HepG2 (cell line): ENCODE measurements around the gene GPR17. TPM values are rescaled to one million over a fixed set of nuclear protein-coding genes. Genes with fewer than 3 reads are reported as not detected.

Experiments used
- HINFP ChIP-seq: sonication (generic); formaldehyde crosslinking; IDR thresholded peaks from 2 replicates; pipeline ENCODE4 v1.4.0; 2020; ENCODE audit warnings: low read depth, mild to moderate bottlenecking, missing genetic modification reagents
- KLF16 ChIP-seq, 2 experiments: sonication (generic) in 1 of 2; formaldehyde crosslinking in 1 of 2; IDR thresholded peaks; 2 replicates each; pipeline versions ENCODE4 v1.6.1 to v1.8.0; 2016 to 2023; ENCODE audit warnings: missing genetic modification reagents in 2 of 2, missing compliant biosample characterization in 1 of 2
- NAIF1 ChIP-seq: sonication (generic); formaldehyde crosslinking; IDR thresholded peaks from 2 replicates; pipeline ENCODE4 v1.5.0; 2020; ENCODE audit warnings: mild to moderate bottlenecking, missing genetic modification reagents, borderline replicate concordance
- SMAD1 ChIP-seq: sonication (generic); formaldehyde crosslinking; IDR thresholded peaks from 2 replicates; pipeline ENCODE4 v1.4.0; 2020; ENCODE audit warnings: missing genetic modification reagents, low read depth, mild to moderate bottlenecking, borderline replicate concordance
- TEAD2 ChIP-seq: sonication (generic); formaldehyde crosslinking; IDR thresholded peaks from 2 replicates; pipeline ENCODE4 v1.9.0; 2021; ENCODE audit warnings: missing genetic modification reagents
- TERF1 ChIP-seq: sonication (generic); formaldehyde crosslinking; IDR thresholded peaks from 2 replicates; pipeline ENCODE4 v1.8.0; 2022; ENCODE audit warnings: mild to moderate bottlenecking, missing genetic modification reagents, moderate library complexity
- ZBTB8A ChIP-seq: sonication (generic); formaldehyde crosslinking; IDR thresholded peaks from 2 replicates; pipeline ENCODE4 v1.4.0; 2020; ENCODE audit warnings: mild to moderate bottlenecking, low read depth, missing genetic modification reagents, borderline replicate concordance
- ZSCAN20 ChIP-seq: sonication (generic); formaldehyde crosslinking; IDR thresholded peaks from 2 replicates; pipeline ENCODE4 v1.4.0; 2020; ENCODE audit warnings: missing genetic modification reagents, mild to moderate bottlenecking, borderline replicate concordance
- polyA plus RNA-seq, 8 experiments: library from polyadenylated mRNA; depleted of rRNA in 3 of 8; stranded (reverse) in 7 of 8; unstranded in 1 of 8; fragments of >200 nt; fragmentation: Illumina TruSeq in 4 of 8; extraction: Trizol in 4 of 8; gene quantifications; 2 replicates each; pipeline versions ENCODE4 v1.2.1 to v1.2.3, GENCODE V29; 2011 to 2016; ENCODE audit warnings: low read depth in 4 of 8, missing spikeins in 1 of 8, mixed read lengths in 1 of 8; ENCODE audit not compliant: insufficient read depth in 1 of 8
- total RNA-seq, 5 experiments: library from RNA; depleted of rRNA; stranded (reverse); fragments of >200 nt; fragmentation: Illumina TruSeq; extraction: Trizol; gene quantifications; 2 replicates each; pipeline ENCODE4 v1.2.3, GENCODE V29; 2016; ENCODE audit warnings: low read depth in 1 of 5
- TF ChIP-seq, protein P1 (sequence below): sonication (generic); formaldehyde crosslinking; IDR thresholded peaks from 2 replicates; pipeline ENCODE4 v1.8.1; 2023; ENCODE audit warnings: mild to moderate bottlenecking, missing genetic modification reagents
- TF ChIP-seq, protein P2 (sequence below): IDR thresholded peaks from 2 replicates; pipeline ENCODE4 v1.6.1; 2016; ENCODE audit warnings: low read depth, missing genetic modification reagents, missing compliant biosample characterization
- TF ChIP-seq, protein P3 (sequence below): sonication (generic); formaldehyde crosslinking; IDR thresholded peaks from 2 replicates; pipeline ENCODE4 v1.4.0; 2020; ENCODE audit warnings: mild to moderate bottlenecking, missing genetic modification reagents
- TF ChIP-seq, protein P4 (sequence below): sonication (generic); formaldehyde crosslinking; IDR thresholded peaks from 2 replicates; pipeline ENCODE4 v1.5.0; 2020; ENCODE audit warnings: mild to moderate bottlenecking, missing genetic modification reagents

Gene GPR17
- total and polyA plus RNA-seq, 2 of the 13 experiments (the other 11 are each of a cell fraction or from before 2014, with no cell fraction given): not detected

DNA sequence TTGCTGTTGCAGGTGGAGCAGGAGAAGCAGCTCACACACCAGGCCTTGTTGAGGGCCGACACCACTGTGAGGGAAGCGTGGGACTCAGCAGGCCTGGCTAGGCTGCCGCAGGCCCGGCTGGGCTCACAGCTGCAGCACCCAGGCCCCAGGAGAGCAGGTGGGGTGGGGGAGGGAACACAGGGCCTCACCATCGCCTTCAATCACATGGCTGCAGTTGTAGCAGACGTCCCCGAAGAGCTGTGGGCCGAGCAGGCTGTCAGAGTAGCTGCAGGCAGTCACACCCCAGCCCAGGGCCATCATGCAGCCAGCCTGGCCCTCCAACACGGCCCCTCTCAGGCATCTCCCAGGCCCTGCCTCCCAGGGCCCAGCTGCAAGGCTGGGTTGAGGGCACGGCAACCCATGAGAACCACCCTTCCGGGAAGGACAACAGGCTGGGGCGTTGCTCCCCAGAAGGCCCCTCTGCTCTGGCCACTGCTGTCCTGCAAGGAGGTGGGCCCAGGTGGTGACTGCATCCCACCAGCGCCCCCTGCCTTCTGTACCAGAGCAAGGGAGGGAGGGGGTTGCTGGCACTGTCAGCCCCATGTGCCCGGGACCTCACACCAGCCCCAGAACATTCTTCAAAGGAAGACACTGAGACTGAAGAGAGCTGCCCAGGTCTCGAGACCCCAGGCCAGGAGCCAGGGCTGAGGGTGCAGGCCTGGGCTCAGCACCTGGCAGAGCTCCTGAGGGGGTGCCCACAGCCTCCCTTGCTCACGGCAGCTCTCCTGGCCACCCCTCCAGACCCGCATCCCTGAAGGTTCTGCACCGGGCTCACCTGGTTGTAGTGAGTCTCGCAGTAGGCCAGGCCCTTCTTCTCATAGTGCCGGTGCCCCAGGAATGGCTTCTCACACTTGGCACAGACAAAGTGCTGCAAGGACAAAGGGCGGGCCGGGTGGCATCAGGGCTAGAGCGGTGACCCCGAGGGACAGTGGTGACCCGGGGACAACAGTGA is 5.6 kb upstream of the GPR17 start (continued):
- TF ChIP-seq, protein P1, sequence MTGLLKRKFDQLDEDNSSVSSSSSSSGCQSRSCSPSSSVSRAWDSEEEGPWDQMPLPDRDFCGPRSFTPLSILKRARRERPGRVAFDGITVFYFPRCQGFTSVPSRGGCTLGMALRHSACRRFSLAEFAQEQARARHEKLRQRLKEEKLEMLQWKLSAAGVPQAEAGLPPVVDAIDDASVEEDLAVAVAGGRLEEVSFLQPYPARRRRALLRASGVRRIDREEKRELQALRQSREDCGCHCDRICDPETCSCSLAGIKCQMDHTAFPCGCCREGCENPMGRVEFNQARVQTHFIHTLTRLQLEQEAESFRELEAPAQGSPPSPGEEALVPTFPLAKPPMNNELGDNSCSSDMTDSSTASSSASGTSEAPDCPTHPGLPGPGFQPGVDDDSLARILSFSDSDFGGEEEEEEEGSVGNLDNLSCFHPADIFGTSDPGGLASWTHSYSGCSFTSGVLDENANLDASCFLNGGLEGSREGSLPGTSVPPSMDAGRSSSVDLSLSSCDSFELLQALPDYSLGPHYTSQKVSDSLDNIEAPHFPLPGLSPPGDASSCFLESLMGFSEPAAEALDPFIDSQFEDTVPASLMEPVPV (CRISPR knock-in tag): 0 out of 2 replicates have a peak, but pooled peaks have one; percentile 8
- TF ChIP-seq TEAD2 (CRISPR knock-in tag) (0 out of 2 replicates have a peak, but pooled peaks have one; percentile 18), ZBTB8A (no peak), TERF1 (CRISPR knock-in tag) (no peak), SMAD1 (peak; percentile 67; the same call in 1 of the 2 replicates), ZSCAN20 (CRISPR knock-in tag) (no peak), NAIF1 (no peak), HINFP (no peak), KLF16 (CRISPR knock-in tag; IDR thresholded peaks at IDR 0.05) (no peak)
- TF ChIP-seq, protein P2, sequence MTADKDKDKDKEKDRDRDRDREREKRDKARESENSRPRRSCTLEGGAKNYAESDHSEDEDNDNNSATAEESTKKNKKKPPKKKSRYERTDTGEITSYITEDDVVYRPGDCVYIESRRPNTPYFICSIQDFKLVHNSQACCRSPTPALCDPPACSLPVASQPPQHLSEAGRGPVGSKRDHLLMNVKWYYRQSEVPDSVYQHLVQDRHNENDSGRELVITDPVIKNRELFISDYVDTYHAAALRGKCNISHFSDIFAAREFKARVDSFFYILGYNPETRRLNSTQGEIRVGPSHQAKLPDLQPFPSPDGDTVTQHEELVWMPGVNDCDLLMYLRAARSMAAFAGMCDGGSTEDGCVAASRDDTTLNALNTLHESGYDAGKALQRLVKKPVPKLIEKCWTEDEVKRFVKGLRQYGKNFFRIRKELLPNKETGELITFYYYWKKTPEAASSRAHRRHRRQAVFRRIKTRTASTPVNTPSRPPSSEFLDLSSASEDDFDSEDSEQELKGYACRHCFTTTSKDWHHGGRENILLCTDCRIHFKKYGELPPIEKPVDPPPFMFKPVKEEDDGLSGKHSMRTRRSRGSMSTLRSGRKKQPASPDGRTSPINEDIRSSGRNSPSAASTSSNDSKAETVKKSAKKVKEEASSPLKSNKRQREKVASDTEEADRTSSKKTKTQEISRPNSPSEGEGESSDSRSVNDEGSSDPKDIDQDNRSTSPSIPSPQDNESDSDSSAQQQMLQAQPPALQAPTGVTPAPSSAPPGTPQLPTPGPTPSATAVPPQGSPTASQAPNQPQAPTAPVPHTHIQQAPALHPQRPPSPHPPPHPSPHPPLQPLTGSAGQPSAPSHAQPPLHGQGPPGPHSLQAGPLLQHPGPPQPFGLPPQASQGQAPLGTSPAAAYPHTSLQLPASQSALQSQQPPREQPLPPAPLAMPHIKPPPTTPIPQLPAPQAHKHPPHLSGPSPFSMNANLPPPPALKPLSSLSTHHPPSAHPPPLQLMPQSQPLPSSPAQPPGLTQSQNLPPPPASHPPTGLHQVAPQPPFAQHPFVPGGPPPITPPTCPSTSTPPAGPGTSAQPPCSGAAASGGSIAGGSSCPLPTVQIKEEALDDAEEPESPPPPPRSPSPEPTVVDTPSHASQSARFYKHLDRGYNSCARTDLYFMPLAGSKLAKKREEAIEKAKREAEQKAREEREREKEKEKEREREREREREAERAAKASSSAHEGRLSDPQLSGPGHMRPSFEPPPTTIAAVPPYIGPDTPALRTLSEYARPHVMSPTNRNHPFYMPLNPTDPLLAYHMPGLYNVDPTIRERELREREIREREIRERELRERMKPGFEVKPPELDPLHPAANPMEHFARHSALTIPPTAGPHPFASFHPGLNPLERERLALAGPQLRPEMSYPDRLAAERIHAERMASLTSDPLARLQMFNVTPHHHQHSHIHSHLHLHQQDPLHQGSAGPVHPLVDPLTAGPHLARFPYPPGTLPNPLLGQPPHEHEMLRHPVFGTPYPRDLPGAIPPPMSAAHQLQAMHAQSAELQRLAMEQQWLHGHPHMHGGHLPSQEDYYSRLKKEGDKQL: no peak
- TF ChIP-seq, protein P3, sequence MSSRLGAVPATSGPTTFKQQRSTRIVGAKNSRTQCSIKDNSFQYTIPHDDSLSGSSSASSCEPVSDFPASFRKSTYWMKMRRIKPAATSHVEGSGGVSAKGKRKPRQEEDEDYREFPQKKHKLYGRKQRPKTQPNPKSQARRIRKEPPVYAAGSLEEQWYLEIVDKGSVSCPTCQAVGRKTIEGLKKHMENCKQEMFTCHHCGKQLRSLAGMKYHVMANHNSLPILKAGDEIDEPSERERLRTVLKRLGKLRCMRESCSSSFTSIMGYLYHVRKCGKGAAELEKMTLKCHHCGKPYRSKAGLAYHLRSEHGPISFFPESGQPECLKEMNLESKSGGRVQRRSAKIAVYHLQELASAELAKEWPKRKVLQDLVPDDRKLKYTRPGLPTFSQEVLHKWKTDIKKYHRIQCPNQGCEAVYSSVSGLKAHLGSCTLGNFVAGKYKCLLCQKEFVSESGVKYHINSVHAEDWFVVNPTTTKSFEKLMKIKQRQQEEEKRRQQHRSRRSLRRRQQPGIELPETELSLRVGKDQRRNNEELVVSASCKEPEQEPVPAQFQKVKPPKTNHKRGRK (CRISPR knock-in tag): no peak
- TF ChIP-seq, protein P4, sequence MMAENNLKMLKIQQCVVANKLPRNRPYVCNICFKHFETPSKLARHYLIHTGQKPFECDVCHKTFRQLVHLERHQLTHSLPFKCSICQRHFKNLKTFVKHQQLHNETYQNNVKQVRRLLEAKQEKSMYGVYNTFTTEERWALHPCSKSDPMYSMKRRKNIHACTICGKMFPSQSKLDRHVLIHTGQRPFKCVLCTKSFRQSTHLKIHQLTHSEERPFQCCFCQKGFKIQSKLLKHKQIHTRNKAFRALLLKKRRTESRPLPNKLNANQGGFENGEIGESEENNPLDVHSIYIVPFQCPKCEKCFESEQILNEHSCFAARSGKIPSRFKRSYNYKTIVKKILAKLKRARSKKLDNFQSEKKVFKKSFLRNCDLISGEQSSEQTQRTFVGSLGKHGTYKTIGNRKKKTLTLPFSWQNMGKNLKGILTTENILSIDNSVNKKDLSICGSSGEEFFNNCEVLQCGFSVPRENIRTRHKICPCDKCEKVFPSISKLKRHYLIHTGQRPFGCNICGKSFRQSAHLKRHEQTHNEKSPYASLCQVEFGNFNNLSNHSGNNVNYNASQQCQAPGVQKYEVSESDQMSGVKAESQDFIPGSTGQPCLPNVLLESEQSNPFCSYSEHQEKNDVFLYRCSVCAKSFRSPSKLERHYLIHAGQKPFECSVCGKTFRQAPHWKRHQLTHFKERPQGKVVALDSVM: no peak
